Keratinocyte (primary cell): Measurements from ENCODE around the gene BACH1. TPM values are rescaled to one million over a fixed set of nuclear protein-coding genes. Genes with fewer than 3 reads are reported as not detected.
A peak's percentile ranks its signal among the peaks of the same experiment; 100 is the strongest.

Experiments
- DNase-seq: peaks from one replicate; pipeline ENCODE4 v3.0.0-alpha.2; 2011; ENCODE audit warnings: low read depth, missing footprints, low spot score
- FAIRE-seq: peaks from 2 replicates; lab custom pipeline; 2011; peaks lifted over from hg19 to GRCh38; lab: Jason Lieb, UNC
- H2AFZ ChIP-seq: 2 replicates; pipeline ENCODE4 v1.6.0; 2012; ENCODE audit warnings: low read length, control low read depth, inconsistent platforms; ENCODE audit not compliant: control insufficient read depth
- H3K27ac ChIP-seq: 2 replicates; pipeline ENCODE4 v1.5.1; 2011; ENCODE audit warnings: low read length; ENCODE audit not compliant: control insufficient read depth, insufficient read depth
- H3K27me3 ChIP-seq: 3 replicates; pipeline ENCODE4 v1.6.0; 2011; ENCODE audit warnings: low read length; ENCODE audit not compliant: control insufficient read depth, insufficient read depth; ENCODE audit errors: extremely low read depth
- H3K36me3 ChIP-seq, 2 experiments: 2 replicates in 1 of 2; 3 replicates in 1 of 2; pipeline ENCODE4 v1.5.1; 2011; ENCODE audit warnings: low read length in 2 of 2, mild to moderate bottlenecking in 1 of 2; ENCODE audit not compliant: control insufficient read depth in 2 of 2, insufficient read depth in 2 of 2; ENCODE audit errors: extremely low read depth in 1 of 2
- H3K4me1 ChIP-seq: 3 replicates; pipeline ENCODE4 v1.5.1; 2011; ENCODE audit warnings: low read length; ENCODE audit not compliant: control insufficient read depth, insufficient read depth; ENCODE audit errors: extremely low read depth
- H3K4me2 ChIP-seq: 3 replicates; pipeline ENCODE4 v1.6.0; 2011; ENCODE audit warnings: low read depth, low read length; ENCODE audit not compliant: control insufficient read depth, insufficient read depth; ENCODE audit errors: extremely low read depth
- H3K4me3 ChIP-seq, 3 experiments: fragments of 200-600 bp in 1 of 3; sonication (generic) in 1 of 3; 2 replicates in 2 of 3; 3 replicates in 1 of 3; pipeline ENCODE4 v1.5.1; 2011 to 2016; ENCODE audit warnings: low read length in 3 of 3, mild to moderate bottlenecking in 3 of 3, control low read depth in 2 of 3, inconsistent platforms in 1 of 3, low read depth in 1 of 3, mixed read lengths in 1 of 3, mixed run types in 1 of 3, moderate library complexity in 1 of 3; ENCODE audit not compliant: control insufficient read depth in 2 of 3, insufficient read depth in 2 of 3; ENCODE audit errors: extremely low read depth in 1 of 3
- H3K79me2 ChIP-seq: 2 replicates; pipeline ENCODE4 v1.6.0; 2012; ENCODE audit warnings: low read length; ENCODE audit not compliant: control insufficient read depth, insufficient read depth
- H3K9ac ChIP-seq: 3 replicates; pipeline ENCODE4 v1.6.0; 2011; ENCODE audit warnings: low read length; ENCODE audit not compliant: control insufficient read depth, insufficient read depth; ENCODE audit errors: extremely low read depth
- H3K9me1 ChIP-seq: 3 replicates; pipeline ENCODE4 v1.6.0; 2011; ENCODE audit warnings: low read length; ENCODE audit not compliant: control insufficient read depth, insufficient read depth; ENCODE audit errors: extremely low read depth
- H3K9me3 ChIP-seq: 2 replicates; pipeline ENCODE4 v1.5.1; 2012; ENCODE audit warnings: low read depth, low read length; ENCODE audit not compliant: control insufficient read depth
- H4K20me1 ChIP-seq: 3 replicates; pipeline ENCODE4 v1.6.0; 2011; ENCODE audit warnings: low read length; ENCODE audit not compliant: control insufficient read depth, insufficient read depth; ENCODE audit errors: extremely low read depth
- EZH2 ChIP-seq: IDR thresholded peaks from one replicate; pipeline ENCODE4 v1.6.1; 2012; ENCODE audit warnings: inconsistent platforms, mild to moderate bottlenecking, low read length, moderate library complexity
- dilution Hi-C: fragments of 300-500 bp; cut with MboI; formaldehyde crosslinking; loops from one replicate; pipeline ENCODE4 v1.7.0; 2020; ENCODE audit warnings: low sequenced_read_pairs; ENCODE audit not compliant: extremely low pct_ligation_motif_present
- polyA plus RNA-seq, 5 experiments: library from polyadenylated mRNA; depleted of rRNA in 3 of 5; stranded (reverse) in 3 of 5; stranded (forward) in 1 of 5; unstranded in 1 of 5; fragments of >200 nt; gene quantifications; 1 replicate in 1 of 5; 2 replicates in 3 of 5; 3 replicates in 1 of 5; pipeline versions ENCODE4 v1.2.1 to v1.2.3, GENCODE V29; 2011 to 2012; ENCODE audit warnings: missing spikeins in 2 of 5, low read depth in 1 of 5, low replicate concordance in 1 of 5
- TF ChIP-seq, protein P1 (sequence below), 3 experiments: IDR thresholded peaks in 1 of 3; conservative IDR thresholded peaks in 1 of 3; optimal IDR thresholded peaks in 1 of 3; 2 replicates in 2 of 3; 3 replicates in 1 of 3; pipeline versions ENCODE3 to v1.5.1; 2011; ENCODE audit warnings: low read length in 3 of 3, mild to moderate bottlenecking in 3 of 3, moderate library complexity in 2 of 3, control low read depth in 1 of 3, inconsistent platforms in 1 of 3; ENCODE audit not compliant: insufficient read depth in 2 of 3; ENCODE audit errors: extremely low read depth in 1 of 3

Gene BACH1
- polyA plus RNA-seq, 1 donor (not counting 4 experiments of a cell fraction or from before 2014, with no cell fraction given) = 33.1 TPM

- FAIRE-seq (no peak), DNase-seq (no peak)
- H3K4me2 ChIP-seq = no peak overlapping the region
- H3K4me1 ChIP-seq = peaks cover 14% of the 10 kb centered on the region
- H3K9me1 ChIP-seq = no peaks in the 10 kb centered on the region
- TF ChIP-seq, protein P1, sequence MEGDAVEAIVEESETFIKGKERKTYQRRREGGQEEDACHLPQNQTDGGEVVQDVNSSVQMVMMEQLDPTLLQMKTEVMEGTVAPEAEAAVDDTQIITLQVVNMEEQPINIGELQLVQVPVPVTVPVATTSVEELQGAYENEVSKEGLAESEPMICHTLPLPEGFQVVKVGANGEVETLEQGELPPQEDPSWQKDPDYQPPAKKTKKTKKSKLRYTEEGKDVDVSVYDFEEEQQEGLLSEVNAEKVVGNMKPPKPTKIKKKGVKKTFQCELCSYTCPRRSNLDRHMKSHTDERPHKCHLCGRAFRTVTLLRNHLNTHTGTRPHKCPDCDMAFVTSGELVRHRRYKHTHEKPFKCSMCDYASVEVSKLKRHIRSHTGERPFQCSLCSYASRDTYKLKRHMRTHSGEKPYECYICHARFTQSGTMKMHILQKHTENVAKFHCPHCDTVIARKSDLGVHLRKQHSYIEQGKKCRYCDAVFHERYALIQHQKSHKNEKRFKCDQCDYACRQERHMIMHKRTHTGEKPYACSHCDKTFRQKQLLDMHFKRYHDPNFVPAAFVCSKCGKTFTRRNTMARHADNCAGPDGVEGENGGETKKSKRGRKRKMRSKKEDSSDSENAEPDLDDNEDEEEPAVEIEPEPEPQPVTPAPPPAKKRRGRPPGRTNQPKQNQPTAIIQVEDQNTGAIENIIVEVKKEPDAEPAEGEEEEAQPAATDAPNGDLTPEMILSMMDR (optimal IDR thresholded peaks at IDR 0.05 in 1 of 3, IDR thresholded peaks at IDR 0.05 in 1 of 3, conservative IDR thresholded peaks at IDR 0.05 in 1 of 3; ENCODE audit: extremely low read depth in 1 of 3, insufficient read depth in 2 of 3, low read length in 3 of 3) = no peak
- TF ChIP-seq EZH2 = no peak
- no peaks in the 10 kb centered on the region for H3K36me3 ChIP-seq
- no peaks in the 10 kb centered on the region for H3K9me3 ChIP-seq
- no peak overlapping the region for H3K27ac ChIP-seq
- H2AFZ ChIP-seq = no peak overlapping the region
- no peaks in the 10 kb centered on the region for H3K27me3 ChIP-seq
- H3K79me2 ChIP-seq = no peaks in the 10 kb centered on the region
- no peaks in the 10 kb centered on the region for H4K20me1 ChIP-seq
- dilution Hi-C loops = no loop called here
- no peak overlapping the region for H3K4me3 ChIP-seq
- no peak overlapping the region for H3K9ac ChIP-seq
Observed at GRCh38 chr21:29379517-29380054, 80.9 kb downstream of the BACH1 start.

GRCh38 chr21:29382030-29382654 lies 83.4 kb downstream of the BACH1 start:
- H3K9me1 ChIP-seq = no peaks in the 10 kb centered on the region
- H4K20me1 ChIP-seq = no peaks in the 10 kb centered on the region
- H3K4me2 ChIP-seq = peak overlapping the region; percentile 24
- no peaks in the 10 kb centered on the region for H3K9me3 ChIP-seq
- FAIRE-seq (peak; percentile 90), DNase-seq (no peak)
- H3K27ac ChIP-seq = no peak overlapping the region
- H3K4me3 ChIP-seq = no peak overlapping the region
- H3K27me3 ChIP-seq = no peaks in the 10 kb centered on the region
- peaks cover 14% of the 10 kb centered on the region for H3K4me1 ChIP-seq
- H3K79me2 ChIP-seq = no peaks in the 10 kb centered on the region
- no peak overlapping the region for H3K9ac ChIP-seq
- dilution Hi-C loops = no loop called here
- TF ChIP-seq EZH2 = no peak
- TF ChIP-seq, protein P1 (optimal IDR thresholded peaks at IDR 0.05 in 1 of 3, IDR thresholded peaks at IDR 0.05 in 1 of 3, conservative IDR thresholded peaks at IDR 0.05 in 1 of 3; ENCODE audit: extremely low read depth in 1 of 3, insufficient read depth in 2 of 3, low read length in 3 of 3) = no peak
- H2AFZ ChIP-seq = no peak overlapping the region
- H3K36me3 ChIP-seq = no peaks in the 10 kb centered on the region
